Ishikawa (cell line): Measurements from ENCODE around the gene SCAF1.

Source experiments
- CEBPB ChIP-seq: IDR thresholded peaks from 2 replicates; pipeline ENCODE4 v1.6.1; 2012
- CREB1 ChIP-seq: IDR thresholded peaks from 2 replicates; pipeline ENCODE4 v1.6.1; 2012; ENCODE audit warnings: low read depth
- EGR1 ChIP-seq: IDR thresholded peaks from 2 replicates; pipeline ENCODE4 v1.6.1; 2012
- EP300 ChIP-seq: IDR thresholded peaks from 2 replicates; pipeline ENCODE4 v1.6.1; 2012; ENCODE audit warnings: borderline replicate concordance
- FOXM1 ChIP-seq: IDR thresholded peaks from 2 replicates; pipeline ENCODE4 v1.6.1; 2012; ENCODE audit warnings: low read depth, borderline replicate concordance
- MAX ChIP-seq: IDR thresholded peaks from 2 replicates; pipeline ENCODE4 v1.6.1; 2012
- RAD21 ChIP-seq: IDR thresholded peaks from 2 replicates; pipeline ENCODE4 v1.6.1; 2012; ENCODE audit warnings: low read depth
- REST ChIP-seq: IDR thresholded peaks from 2 replicates; pipeline ENCODE4 v1.6.1; 2012; ENCODE audit warnings: low read depth, mild to moderate bottlenecking
- TAF1 ChIP-seq: IDR thresholded peaks from 2 replicates; pipeline ENCODE4 v1.6.1; 2012; ENCODE audit warnings: low read depth, mild to moderate bottlenecking
- TCF12 ChIP-seq: IDR thresholded peaks from 2 replicates; pipeline ENCODE4 v1.6.1; 2012; ENCODE audit warnings: low read depth
- TEAD4 ChIP-seq: IDR thresholded peaks from 2 replicates; pipeline ENCODE4 v1.6.1; 2012
- USF1 ChIP-seq: IDR thresholded peaks from 2 replicates; pipeline ENCODE4 v1.6.1; 2012
- YY1 ChIP-seq: IDR thresholded peaks from 2 replicates; pipeline ENCODE4 v1.6.1; 2012; ENCODE audit warnings: low read depth
- ZBTB7A ChIP-seq: IDR thresholded peaks from 2 replicates; pipeline ENCODE4 v1.6.1; 2012; ENCODE audit warnings: low read depth

- TF ChIP-seq REST (no peak), YY1 (no peak), EP300 (no peak), CEBPB (no peak), RAD21 (no peak), TCF12 (no peak), MAX (no peak), ZBTB7A (no peak), USF1 (no peak), TAF1 (no peak), CREB1 (no peak), TEAD4 (no peak), EGR1 (no peak), FOXM1 (no peak)
These were observed 50.1 kb downstream of the SCAF1 start for GRCh38 chr19:49692147-49692506.
